ENCODE data around the gene FOXP1.

DNA sequence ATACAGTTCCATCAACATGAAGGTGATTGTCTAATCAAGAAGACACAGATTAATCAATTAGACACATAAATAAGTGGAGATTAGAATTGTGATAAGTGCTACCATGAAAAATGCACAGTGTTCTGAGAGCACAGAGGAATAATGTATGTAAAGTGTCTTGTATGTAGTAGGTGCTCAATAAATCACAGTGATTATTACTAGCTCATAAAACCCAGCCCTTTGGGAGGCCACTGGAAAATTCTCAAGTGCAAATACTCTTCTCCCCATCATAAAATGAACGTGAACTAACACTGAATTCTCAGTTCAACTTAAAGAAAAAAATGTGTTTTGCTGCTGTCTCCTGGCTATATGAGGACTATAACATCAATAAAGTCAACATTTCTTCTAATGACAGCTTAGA lies 368.2 kb downstream of the FOXP1 start:
- no peak for TF ChIP-seq POLR2A (IDR thresholded peaks at IDR 0.05)
- TF ChIP-seq, protein P1, sequence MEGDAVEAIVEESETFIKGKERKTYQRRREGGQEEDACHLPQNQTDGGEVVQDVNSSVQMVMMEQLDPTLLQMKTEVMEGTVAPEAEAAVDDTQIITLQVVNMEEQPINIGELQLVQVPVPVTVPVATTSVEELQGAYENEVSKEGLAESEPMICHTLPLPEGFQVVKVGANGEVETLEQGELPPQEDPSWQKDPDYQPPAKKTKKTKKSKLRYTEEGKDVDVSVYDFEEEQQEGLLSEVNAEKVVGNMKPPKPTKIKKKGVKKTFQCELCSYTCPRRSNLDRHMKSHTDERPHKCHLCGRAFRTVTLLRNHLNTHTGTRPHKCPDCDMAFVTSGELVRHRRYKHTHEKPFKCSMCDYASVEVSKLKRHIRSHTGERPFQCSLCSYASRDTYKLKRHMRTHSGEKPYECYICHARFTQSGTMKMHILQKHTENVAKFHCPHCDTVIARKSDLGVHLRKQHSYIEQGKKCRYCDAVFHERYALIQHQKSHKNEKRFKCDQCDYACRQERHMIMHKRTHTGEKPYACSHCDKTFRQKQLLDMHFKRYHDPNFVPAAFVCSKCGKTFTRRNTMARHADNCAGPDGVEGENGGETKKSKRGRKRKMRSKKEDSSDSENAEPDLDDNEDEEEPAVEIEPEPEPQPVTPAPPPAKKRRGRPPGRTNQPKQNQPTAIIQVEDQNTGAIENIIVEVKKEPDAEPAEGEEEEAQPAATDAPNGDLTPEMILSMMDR (IDR thresholded peaks at IDR 0.05) = no peak

Measured in adrenal gland (tissue), 5 donors.